PC-3 (cell line): Measurements from ENCODE around the gene TMEM106C.

Experiments used
- CTCF ChIP-seq: fragments of 300-600 bp; sonication (generic); conservative IDR thresholded peaks from 2 replicates; pipeline ENCODE4 v1.5.1; 2017; ENCODE audit warnings: antibody characterized with exemption, low read depth, mild to moderate bottlenecking, low read length
- EZH2 ChIP-seq: fragments of 300-600 bp; sonication (generic); IDR thresholded peaks from one replicate; pipeline ENCODE4 v1.6.1; 2017; ENCODE audit warnings: antibody characterized with exemption, mild to moderate bottlenecking, low read length; ENCODE audit not compliant: unreplicated experiment
- EZH2phosphoT487 ChIP-seq: fragments of 300-600 bp; sonication (generic); IDR thresholded peaks from 2 replicates; pipeline ENCODE4 v1.6.1; 2018; ENCODE audit warnings: mild to moderate bottlenecking, antibody characterized with exemption, low read length, borderline replicate concordance

GRCh38 chr12:48017496-48017895 is 54.1 kb downstream of the TMEM106C start:
- TF ChIP-seq CTCF (no peak), EZH2phosphoT487 (no peak), EZH2 (no peak)
